Stomach (tissue), 9 donors: ENCODE measurements around the gene SCFD2. TPM values are rescaled to one million over a fixed set of nuclear protein-coding genes. Genes with fewer than 3 reads are reported as not detected.
A peak's percentile ranks its signal among the peaks of the same experiment; 100 is the strongest.

Experiments
- DNase-seq, 2 donors: peaks; one replicate each; pipeline versions ENCODE4 v3.0.0 to v3.0.0-alpha.2; 2013 to 2019
- H3K27ac ChIP-seq, 5 donors: fragments of 200-600 bp in 4 of 5; sonication (generic) in 4 of 5; one replicate each; pipeline ENCODE4 v1.5.1; 2013 to 2019; ENCODE audit warnings: mild to moderate bottlenecking in 1 of 5, moderate library complexity in 1 of 5
- H3K27me3 ChIP-seq, 3 donors: fragments of 200-600 bp; sonication (generic); one replicate each; pipeline ENCODE4 v1.5.1; 2017 to 2019; ENCODE audit warnings: mixed run types in 1 of 3
- H3K36me3 ChIP-seq, 4 donors: fragments of 200-600 bp; sonication (generic); 1 replicate in 3 of 4; 2 replicates in 1 of 4; pipeline ENCODE4 v1.5.1; 2016 to 2019
- H3K4me1 ChIP-seq, 4 donors: fragments of 200-600 bp; sonication (generic); one replicate each; pipeline ENCODE4 v1.5.1; 2016 to 2019
- H3K4me3 ChIP-seq, 4 donors: fragments of 200-600 bp; sonication (generic) in 3 of 4; one replicate each; pipeline ENCODE4 v1.5.1; 2016 to 2019; ENCODE audit warnings: mild to moderate bottlenecking in 1 of 4
- H3K9me3 ChIP-seq, 4 donors: fragments of 200-600 bp; sonication (generic); one replicate each; pipeline ENCODE4 v1.5.1; 2016 to 2019
- CTCF ChIP-seq, 7 experiments: fragments of 450-650 bp in 4 of 7; fragments of 200-600 bp in 3 of 7; sonication (generic) in 3 of 7; IDR thresholded peaks; one replicate each; pipeline ENCODE4 v1.5.1; 2016 to 2019; ENCODE audit warnings: antibody characterized with exemption in 7 of 7, control low read depth in 2 of 7, mild to moderate bottlenecking in 1 of 7
- EP300 ChIP-seq: sonication (generic); formaldehyde crosslinking; IDR thresholded peaks from one replicate; pipeline ENCODE4 v1.6.1; 2017; ENCODE audit warnings: antibody characterized with exemption
- POLR2A ChIP-seq, 4 donors: fragments of 450-650 bp; IDR thresholded peaks; one replicate each; pipeline ENCODE4 v1.6.1; 2016; ENCODE audit warnings: antibody characterized with exemption in 4 of 4, control low read depth in 2 of 4, mild to moderate bottlenecking in 1 of 4, moderate library complexity in 1 of 4
- POLR2AphosphoS5 ChIP-seq, 3 donors: sonication (generic); formaldehyde crosslinking; IDR thresholded peaks; one replicate each; pipeline ENCODE4 v1.6.1; 2016; ENCODE audit warnings: antibody characterized with exemption in 3 of 3
- WGBS, 5 donors: extraction: QIAGEN DNeasy Blood & Tissue Kit in 3 of 5; methylation state at CpG; one replicate each; pipeline versions ENCODE4 v1.1.5 to v1.1.7; 2013 to 2018; 5-methylcytosine and 5-hydroxymethylcytosine counted together
- intact Hi-C: fragments of 100-400 bp; cut with DNase I; formaldehyde crosslinking; loops from one replicate; pipeline ENCODE4 v1.15.1; 2023; ENCODE audit warnings: low total_unique reads
- polyA plus RNA-seq, 3 donors: library from polyadenylated mRNA; stranded (reverse); fragments of 200-250 nt; gene quantifications; one replicate each; pipeline ENCODE4 v1.2.3, GENCODE V29; 2013
- total RNA-seq, 5 donors: library from RNA; depleted of rRNA; stranded (reverse); fragments of >200 nt; gene quantifications; one replicate each; pipeline versions ENCODE4 v1.1.0 to v1.2.3, GENCODE V29; 2014 to 2016
- donor health status: healthy with polysubstance abuse.
- donor health status: Bipolar disorder and iron deficiency.
- donor health status: healthy.

SCFD2 gene
- total and polyA plus RNA-seq, 8 donors: 2.9 to 40.2 (median 11.1) TPM

DNA sequence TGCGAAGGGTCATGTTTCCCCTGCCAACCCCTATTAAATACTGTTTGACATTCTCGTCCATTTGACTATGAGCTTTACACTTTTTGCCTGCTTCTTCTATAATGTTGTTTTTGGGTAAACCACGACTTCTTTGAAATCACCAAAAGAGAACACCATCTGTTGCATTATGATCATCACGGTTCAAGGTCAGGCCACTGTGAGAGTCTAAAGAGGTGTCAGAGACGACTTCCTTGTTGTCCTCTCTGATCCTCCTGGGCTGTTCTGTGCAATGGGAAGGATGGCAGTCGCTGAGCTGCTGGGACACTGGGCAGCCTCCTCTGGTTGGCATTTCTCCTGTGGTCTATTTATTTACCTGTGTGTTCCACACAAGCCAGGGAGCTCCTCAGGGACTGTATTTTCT is 366.2 kb downstream of the SCFD2 start:
- no peaks in the 10 kb centered on the region for H3K36me3 ChIP-seq
- H3K4me1 ChIP-seq: peaks cover 7 to 27% (median 11%) of the 10 kb centered on the region in 4 donors
- intact Hi-C loops: no loop called here
- H3K4me3 ChIP-seq: no peak overlapping the region
- DNase-seq: no peak
- no peaks in the 10 kb centered on the region for H3K27me3 ChIP-seq
- H3K27ac ChIP-seq: no peak overlapping the region
- H3K9me3 ChIP-seq: no peaks in the 10 kb centered on the region
- WGBS, 5 donors: 88 to 93% (median 90%) methylated on average over 6 of the region's 6 CpGs
- TF ChIP-seq POLR2A (IDR thresholded peaks at IDR 0.05): no peak
- no peak for TF ChIP-seq CTCF (IDR thresholded peaks at IDR 0.05)
- no peak for TF ChIP-seq EP300
- TF ChIP-seq POLR2AphosphoS5 (IDR thresholded peaks at IDR 0.05): no peak

GRCh38 chr4:52998413-52998812 is 367.4 kb downstream of the SCFD2 start:
- H3K27ac ChIP-seq: no peak overlapping the region
- DNase-seq: no peak
- peaks cover 7 to 27% (median 11%) of the 10 kb centered on the region in 4 donors for H3K4me1 ChIP-seq
- TF ChIP-seq POLR2A (IDR thresholded peaks at IDR 0.05) (no peak), EP300 (no peak), POLR2AphosphoS5 (IDR thresholded peaks at IDR 0.05) (no peak), CTCF (IDR thresholded peaks at IDR 0.05) (no peak)
- no peaks in the 10 kb centered on the region for H3K27me3 ChIP-seq
- H3K9me3 ChIP-seq: no peaks in the 10 kb centered on the region
- intact Hi-C loops: no loop called here
- 84 to 91% (median 89%) methylated on average over 3 of the region's 3 CpGs for WGBS, 5 donors
- H3K36me3 ChIP-seq: no peaks in the 10 kb centered on the region
- H3K4me3 ChIP-seq: no peak overlapping the region

GRCh38 chr4:52997132-52997416 is 368.8 kb downstream of the SCFD2 start:
- WGBS, 5 donors: 81 to 93% (median 92%) methylated on average over 3 of the region's 3 CpGs
- TF ChIP-seq CTCF (IDR thresholded peaks at IDR 0.05) (no peak), POLR2A (IDR thresholded peaks at IDR 0.05) (no peak), POLR2AphosphoS5 (IDR thresholded peaks at IDR 0.05) (no peak), EP300 (no peak)
- Histone ChIP-seq H3K27me3 (no peaks in the 10 kb centered on the region), H3K27ac (peak overlapping the region in 4 of 5 donors; percentile 61 to 79 (median 65)), H3K36me3 (no peaks in the 10 kb centered on the region), H3K9me3 (no peaks in the 10 kb centered on the region), H3K4me3 (no peak overlapping the region), H3K4me1 (peaks cover 7 to 27% (median 11%) of the 10 kb centered on the region in 4 donors)
- intact Hi-C loops: no loop called here
- peak in 1 of 2 donors; percentile 15 for DNase-seq

DNA sequence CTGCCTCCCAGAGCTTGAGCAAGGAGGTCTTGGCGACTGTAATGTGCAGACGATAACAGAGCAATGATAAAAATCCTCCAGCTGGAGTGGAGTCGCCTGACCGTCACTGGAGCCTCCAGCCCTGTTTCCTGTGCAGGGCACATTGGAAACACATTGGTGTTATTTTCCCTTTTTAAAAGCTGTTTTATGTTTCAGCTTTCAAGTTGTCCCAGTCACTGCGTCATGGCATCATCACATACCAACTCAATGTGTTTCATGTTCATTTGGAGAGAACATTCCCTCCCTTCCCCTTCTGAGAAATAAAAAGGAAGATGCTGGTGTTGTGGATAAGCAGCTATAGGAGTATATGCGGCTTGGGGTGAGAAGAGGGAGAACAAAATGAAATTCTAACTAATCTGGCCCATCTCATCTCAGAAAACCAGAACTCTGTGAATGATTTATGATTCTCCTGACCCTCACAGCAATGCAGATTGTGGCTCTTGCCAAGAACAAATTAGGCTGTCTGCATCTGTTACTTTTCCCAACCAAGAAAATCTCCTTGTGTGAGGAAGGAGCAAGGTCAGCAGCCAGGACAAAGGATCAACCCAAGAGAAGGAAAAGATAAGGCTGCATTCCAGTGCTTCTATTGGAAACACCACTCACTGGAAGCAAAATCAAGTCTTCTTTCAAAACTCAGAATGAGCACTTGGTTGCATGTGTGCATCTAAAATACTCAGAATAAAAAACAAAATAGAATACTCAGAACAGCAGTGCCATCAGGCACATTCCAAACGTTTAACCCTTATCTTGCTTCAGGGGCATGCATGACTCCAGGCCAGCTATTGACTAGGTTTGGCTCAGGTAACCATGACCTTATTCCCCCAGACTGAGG is 369.4 kb downstream of the SCFD2 start:
- Histone ChIP-seq H3K36me3 (no peaks in the 10 kb centered on the region), H3K4me1 (peaks cover 7 to 27% (median 11%) of the 10 kb centered on the region in 4 donors), H3K27ac (peak overlapping the region in 4 of 5 donors; percentile 61 to 79 (median 65)), H3K9me3 (no peaks in the 10 kb centered on the region), H3K4me3 (no peak overlapping the region), H3K27me3 (no peaks in the 10 kb centered on the region)
- peak in 1 of 2 donors; percentile 72 for DNase-seq
- WGBS, 5 donors: 53 to 73% (median 60%) methylated on average over 7 of the region's 7 CpGs
- TF ChIP-seq POLR2A (IDR thresholded peaks at IDR 0.05) (no peak), POLR2AphosphoS5 (IDR thresholded peaks at IDR 0.05) (peak in 2 of 3 donors; percentile 51 to 59), EP300 (peak; percentile 17), CTCF (IDR thresholded peaks at IDR 0.05) (no peak)
- intact Hi-C loops: no loop called here
